ENCODE results near the gene ITGAV.
"Not testable (repeated sequence)": the region's sequence is repeated elsewhere in the genome, so short reads cannot be mapped to it uniquely, and the experiment has no call there.

ITGAV gene

GRCh38 chr2:186589612-186590349 is at the start of gene ITGAV:
Gene ITGAV, plus strand, starts transcription at chr2:186590056. Its CDS starts 283 bp downstream, at chr2:186590339.
- peak; percentile 78 to 85 for DNase-seq (ENCODE audit: low read depth in 2 of 2)

GRCh38 chr2:186540941-186541340 is 48.9 kb upstream of the ITGAV start:
- DNase-seq (ENCODE audit: low read depth in 2 of 2), result no peak

- no peak for DNase-seq (ENCODE audit: low read depth in 2 of 2)
Measured at GRCh38 chr2:186542002-186542401, 47.9 kb upstream of the ITGAV start.

- no peak for DNase-seq (ENCODE audit: low read depth in 2 of 2)
Measured at GRCh38 chr2:186543561-186544131, 46.2 kb upstream of the ITGAV start.

- DNase-seq (ENCODE audit: low read depth in 2 of 2), result no peak
Measured at GRCh38 chr2:186544255-186544675, 45.6 kb upstream of the ITGAV start.

GRCh38 chr2:186546846-186547245 is 43.0 kb upstream of the ITGAV start:
- DNase-seq (ENCODE audit: low read depth in 2 of 2), result no peak

- no peak for DNase-seq (ENCODE audit: low read depth in 2 of 2)
Measured at GRCh38 chr2:186551323-186552050, 38.4 kb upstream of the ITGAV start.

- DNase-seq (ENCODE audit: low read depth in 2 of 2), result no peak
Measured at GRCh38 chr2:186554429-186554828, 35.4 kb upstream of the ITGAV start.

- DNase-seq (ENCODE audit: low read depth in 2 of 2), result no peak
Measured at GRCh38 chr2:186554850-186555671, 34.8 kb upstream of the ITGAV start.

GRCh38 chr2:186558512-186559276 is 31.2 kb upstream of the ITGAV start:
- no peak for DNase-seq (ENCODE audit: low read depth in 2 of 2)

- no peak for DNase-seq (ENCODE audit: low read depth in 2 of 2)
Measured at GRCh38 chr2:186559370-186559769, 30.5 kb upstream of the ITGAV start.

GRCh38 chr2:186559848-186560247 is 30.0 kb upstream of the ITGAV start:
- DNase-seq (ENCODE audit: low read depth in 2 of 2), result no peak

- DNase-seq (ENCODE audit: low read depth in 2 of 2), result no peak
Measured at GRCh38 chr2:186560254-186560653, 29.6 kb upstream of the ITGAV start.

- no peak for DNase-seq (ENCODE audit: low read depth in 2 of 2)
Measured at GRCh38 chr2:186561467-186562208, 28.2 kb upstream of the ITGAV start.

- DNase-seq (ENCODE audit: low read depth in 2 of 2), result no peak
Measured at GRCh38 chr2:186562209-186562578, 27.7 kb upstream of the ITGAV start.

GRCh38 chr2:186568600-186568999 is 21.3 kb upstream of the ITGAV start:
- DNase-seq (ENCODE audit: low read depth in 2 of 2), result not testable (repeated sequence)

GRCh38 chr2:186569127-186569526 is 20.7 kb upstream of the ITGAV start:
- DNase-seq (ENCODE audit: low read depth in 2 of 2), result not testable (repeated sequence)

- DNase-seq (ENCODE audit: low read depth in 2 of 2), result no peak
Measured at GRCh38 chr2:186569897-186570296, 20.0 kb upstream of the ITGAV start.

GRCh38 chr2:186570604-186571003 is 19.3 kb upstream of the ITGAV start:
- no peak for DNase-seq (ENCODE audit: low read depth in 2 of 2)

- no peak for DNase-seq (ENCODE audit: low read depth in 2 of 2)
Measured at GRCh38 chr2:186572705-186573104, 17.2 kb upstream of the ITGAV start.

- no peak for DNase-seq (ENCODE audit: low read depth in 2 of 2)
Measured at GRCh38 chr2:186573531-186573930, 16.3 kb upstream of the ITGAV start.

Measured in stimulated activated CD4-positive, alpha-beta T cell treated with anti-CD3 and anti-CD28 coated beads, Interleukin-12 subunit alpha, Interleukin-12 subunit beta, amount 100 ng/mL, for 24 hours (primary cell).